Measurements from ENCODE around the gene SIX2. TPM values are rescaled to one million over a fixed set of nuclear protein-coding genes. Genes with fewer than 3 reads are reported as not detected.

Gene SIX2
- total RNA-seq, 1 donor from 2014 or later, result 22.2 TPM

DNA sequence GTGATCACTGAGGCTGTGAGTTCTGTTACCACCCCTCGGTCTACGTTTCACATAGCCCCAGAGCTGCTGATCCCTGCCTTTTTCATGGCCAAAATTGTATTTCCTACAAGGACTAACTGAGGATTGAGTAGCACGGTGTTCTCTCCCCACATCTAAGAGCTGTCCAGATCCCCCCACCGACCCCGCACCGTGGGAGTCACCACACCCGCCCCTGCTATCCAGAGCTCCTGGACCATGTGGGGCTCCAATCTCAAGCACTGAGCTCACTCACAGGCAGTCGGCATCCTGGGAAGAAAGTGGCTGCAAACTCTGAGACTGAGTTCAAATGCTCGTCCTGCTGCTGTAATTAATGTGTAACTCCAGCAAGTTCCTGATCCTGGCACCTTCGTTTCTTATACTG lies 9.7 kb downstream of the SIX2 start:
- no peaks in the 10 kb centered on the region for H3K9me3 ChIP-seq
- H3K27ac ChIP-seq, result no peak overlapping the region
- H3K27me3 ChIP-seq, result peaks cover 8% of the 10 kb centered on the region
- H3K36me3 ChIP-seq, result no peaks in the 10 kb centered on the region
- no peak overlapping the region for H3K4me3 ChIP-seq
- H3K4me1 ChIP-seq, result no peaks in the 10 kb centered on the region
- intact Hi-C loops (cut with DNase I), result no loop called here
- DNase-seq (ENCODE audit: low spot score in 2 of 2), result no peak
- TF ChIP-seq, protein P1, sequence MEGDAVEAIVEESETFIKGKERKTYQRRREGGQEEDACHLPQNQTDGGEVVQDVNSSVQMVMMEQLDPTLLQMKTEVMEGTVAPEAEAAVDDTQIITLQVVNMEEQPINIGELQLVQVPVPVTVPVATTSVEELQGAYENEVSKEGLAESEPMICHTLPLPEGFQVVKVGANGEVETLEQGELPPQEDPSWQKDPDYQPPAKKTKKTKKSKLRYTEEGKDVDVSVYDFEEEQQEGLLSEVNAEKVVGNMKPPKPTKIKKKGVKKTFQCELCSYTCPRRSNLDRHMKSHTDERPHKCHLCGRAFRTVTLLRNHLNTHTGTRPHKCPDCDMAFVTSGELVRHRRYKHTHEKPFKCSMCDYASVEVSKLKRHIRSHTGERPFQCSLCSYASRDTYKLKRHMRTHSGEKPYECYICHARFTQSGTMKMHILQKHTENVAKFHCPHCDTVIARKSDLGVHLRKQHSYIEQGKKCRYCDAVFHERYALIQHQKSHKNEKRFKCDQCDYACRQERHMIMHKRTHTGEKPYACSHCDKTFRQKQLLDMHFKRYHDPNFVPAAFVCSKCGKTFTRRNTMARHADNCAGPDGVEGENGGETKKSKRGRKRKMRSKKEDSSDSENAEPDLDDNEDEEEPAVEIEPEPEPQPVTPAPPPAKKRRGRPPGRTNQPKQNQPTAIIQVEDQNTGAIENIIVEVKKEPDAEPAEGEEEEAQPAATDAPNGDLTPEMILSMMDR (IDR thresholded peaks at IDR 0.05), result no peak

DNA sequence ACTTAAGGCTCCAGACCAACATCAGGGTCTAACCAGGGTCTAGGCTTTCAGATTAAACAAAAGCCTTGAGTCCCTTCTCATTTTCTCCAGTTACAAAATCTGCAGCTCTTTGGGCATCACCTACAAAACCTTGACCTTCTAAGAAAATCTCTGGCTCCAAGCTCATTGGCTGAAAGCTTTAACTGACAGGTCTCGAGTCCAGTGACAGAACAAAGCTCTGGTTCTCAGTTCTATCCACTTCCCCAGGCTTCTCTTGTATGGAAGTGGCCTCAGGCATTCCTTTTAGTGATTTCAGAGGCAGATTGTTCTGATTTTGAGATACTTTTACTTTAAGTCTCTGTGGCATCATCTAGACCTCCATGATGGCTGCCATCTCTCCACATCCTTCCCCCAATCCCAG lies 11.3 kb downstream of the SIX2 start:
- intact Hi-C loops (cut with DNase I), result no loop called here
- H3K4me3 ChIP-seq, result no peak overlapping the region
- no peak for DNase-seq (ENCODE audit: low spot score in 2 of 2)
- TF ChIP-seq, protein P1 (IDR thresholded peaks at IDR 0.05), result no peak
- H3K9me3 ChIP-seq, result no peaks in the 10 kb centered on the region
- no peaks in the 10 kb centered on the region for H3K36me3 ChIP-seq
- H3K27ac ChIP-seq, result no peak overlapping the region
- no peaks in the 10 kb centered on the region for H3K4me1 ChIP-seq
- peaks cover 8% of the 10 kb centered on the region for H3K27me3 ChIP-seq

DNA sequence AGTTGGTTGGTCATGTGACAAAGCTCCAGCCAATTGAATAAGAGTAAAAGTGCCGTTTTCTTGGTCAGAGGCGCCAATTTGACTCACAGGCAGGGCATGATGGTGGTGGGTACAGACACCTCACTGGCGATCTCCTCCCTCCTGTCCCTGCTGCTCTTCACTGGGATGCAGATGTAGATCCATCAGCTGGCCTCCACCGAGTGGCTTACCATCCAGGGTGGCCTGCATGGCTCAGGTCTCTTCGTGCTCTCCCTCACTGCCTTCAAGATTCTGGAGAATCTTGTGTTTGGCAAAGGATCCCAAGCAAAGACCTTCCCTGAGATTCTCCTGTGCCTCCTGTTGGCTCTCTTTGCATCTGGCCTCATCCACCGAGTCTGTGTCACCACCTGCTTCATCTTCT lies 12.9 kb downstream of the SIX2 start:
- no peaks in the 10 kb centered on the region for H3K9me3 ChIP-seq
- H3K4me3 ChIP-seq, result no peak overlapping the region
- DNase-seq (ENCODE audit: low spot score in 2 of 2), result no peak
- intact Hi-C loops (cut with DNase I), result no loop called here
- H3K36me3 ChIP-seq, result no peaks in the 10 kb centered on the region
- TF ChIP-seq, protein P1 (IDR thresholded peaks at IDR 0.05), result no peak
- H3K27ac ChIP-seq, result no peak overlapping the region
- peaks cover 8% of the 10 kb centered on the region for H3K27me3 ChIP-seq
- H3K4me1 ChIP-seq, result no peaks in the 10 kb centered on the region

DNA sequence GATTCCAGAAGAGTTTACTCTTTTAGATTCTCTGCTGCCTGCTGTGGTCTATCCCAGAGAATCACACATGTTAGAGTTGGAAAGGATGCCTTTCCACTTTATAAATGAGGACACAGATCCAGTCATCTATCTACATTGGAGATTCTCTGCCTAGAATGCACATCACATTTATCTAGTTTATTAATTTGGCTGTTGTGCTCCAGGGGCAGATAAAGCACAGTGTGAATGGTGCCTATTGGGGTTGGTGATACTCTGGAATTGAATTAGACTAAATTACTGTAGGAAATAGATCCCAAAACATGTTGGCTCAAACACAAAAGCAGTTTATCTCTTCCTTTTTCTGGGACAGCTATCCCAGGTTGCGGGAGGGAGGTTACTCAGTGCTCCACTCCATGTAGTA lies 14.9 kb downstream of the SIX2 start:
- H3K4me1 ChIP-seq, result no peaks in the 10 kb centered on the region
- no peaks in the 10 kb centered on the region for H3K27me3 ChIP-seq
- no peak overlapping the region for H3K27ac ChIP-seq
- DNase-seq (ENCODE audit: low spot score in 2 of 2), result no peak
- TF ChIP-seq, protein P1 (IDR thresholded peaks at IDR 0.05), result no peak
- H3K9me3 ChIP-seq, result no peaks in the 10 kb centered on the region
- no peaks in the 10 kb centered on the region for H3K36me3 ChIP-seq
- H3K4me3 ChIP-seq, result no peak overlapping the region
- intact Hi-C loops (cut with DNase I), result no loop called here

DNA sequence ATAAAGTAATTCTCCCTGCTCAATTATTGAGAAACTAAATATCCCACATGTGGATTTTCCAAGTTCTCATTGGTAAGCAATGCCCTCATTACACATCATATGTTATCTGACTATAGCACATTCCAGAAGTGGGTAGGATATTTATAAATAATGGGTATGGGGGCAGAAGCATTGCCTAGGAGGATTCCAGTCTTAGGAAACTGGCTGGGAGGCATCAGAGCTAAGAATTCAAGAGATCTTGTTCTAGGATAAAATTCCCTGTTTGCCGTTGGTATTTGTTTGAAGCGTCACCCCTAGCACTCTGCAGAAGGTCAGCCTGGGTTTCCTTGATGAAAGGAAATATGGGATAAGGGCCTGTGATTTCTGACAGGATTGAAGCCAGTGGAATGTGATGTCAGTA lies 20.1 kb downstream of the SIX2 start:
- Histone ChIP-seq H3K9me3 (peaks cover 0 to 9% of the 10 kb centered on the region in 2 donors), H3K27ac (no peak overlapping the region), H3K36me3 (no peaks in the 10 kb centered on the region), H3K4me3 (no peak overlapping the region), H3K4me1 (no peaks in the 10 kb centered on the region), H3K27me3 (no peaks in the 10 kb centered on the region)
- intact Hi-C loops (cut with DNase I), result no loop called here
- TF ChIP-seq, protein P1 (IDR thresholded peaks at IDR 0.05), result no peak
- no peak for DNase-seq (ENCODE audit: low spot score in 2 of 2)
